Measurements from ENCODE around the gene TRIO.

GRCh38 chr5:14397717-14398116 lies 254.6 kb downstream of the TRIO start:
- TF ChIP-seq, protein P1, sequence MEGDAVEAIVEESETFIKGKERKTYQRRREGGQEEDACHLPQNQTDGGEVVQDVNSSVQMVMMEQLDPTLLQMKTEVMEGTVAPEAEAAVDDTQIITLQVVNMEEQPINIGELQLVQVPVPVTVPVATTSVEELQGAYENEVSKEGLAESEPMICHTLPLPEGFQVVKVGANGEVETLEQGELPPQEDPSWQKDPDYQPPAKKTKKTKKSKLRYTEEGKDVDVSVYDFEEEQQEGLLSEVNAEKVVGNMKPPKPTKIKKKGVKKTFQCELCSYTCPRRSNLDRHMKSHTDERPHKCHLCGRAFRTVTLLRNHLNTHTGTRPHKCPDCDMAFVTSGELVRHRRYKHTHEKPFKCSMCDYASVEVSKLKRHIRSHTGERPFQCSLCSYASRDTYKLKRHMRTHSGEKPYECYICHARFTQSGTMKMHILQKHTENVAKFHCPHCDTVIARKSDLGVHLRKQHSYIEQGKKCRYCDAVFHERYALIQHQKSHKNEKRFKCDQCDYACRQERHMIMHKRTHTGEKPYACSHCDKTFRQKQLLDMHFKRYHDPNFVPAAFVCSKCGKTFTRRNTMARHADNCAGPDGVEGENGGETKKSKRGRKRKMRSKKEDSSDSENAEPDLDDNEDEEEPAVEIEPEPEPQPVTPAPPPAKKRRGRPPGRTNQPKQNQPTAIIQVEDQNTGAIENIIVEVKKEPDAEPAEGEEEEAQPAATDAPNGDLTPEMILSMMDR (conservative IDR thresholded peaks at IDR 0.05 in 1 of 2, IDR thresholded peaks at IDR 0.05 in 1 of 2; ENCODE audit: low read depth in 1 of 2, low read length in 2 of 2): no peak
- no peak for TF ChIP-seq EZH2 (IDR thresholded peaks at IDR 0.05; ENCODE audit: low read length, missing control alignments)
